WTC11 (cell line): ENCODE results near the gene UBE2V1.
"Not testable (repeated sequence)": the region's sequence is repeated elsewhere in the genome, so short reads cannot be mapped to it uniquely, and the experiment has no call there.

Experiments used
- AR ChIP-seq: fragments of 250-450 bp; sonication (Bioruptor Pico); IDR thresholded peaks from 2 replicates; pipeline ENCODE4 v1.9.0; 2021; ENCODE audit warnings: mild to moderate bottlenecking
- CREM ChIP-seq: sonication (generic); formaldehyde crosslinking; IDR thresholded peaks from 2 replicates; pipeline ENCODE4 v1.8.1; 2022; ENCODE audit warnings: mild to moderate bottlenecking, missing genetic modification reagents, moderate library complexity
- CTCF ChIP-seq: fragments of 200-600 bp; IDR thresholded peaks from 2 replicates; pipeline ENCODE4 v1.8.0; 2022; ENCODE audit warnings: antibody characterized with exemption
- E2F5 ChIP-seq: sonication (generic); formaldehyde crosslinking; IDR thresholded peaks from 2 replicates; pipeline ENCODE4 v1.8.1; 2022; ENCODE audit warnings: mild to moderate bottlenecking, moderate library complexity, missing genetic modification reagents
- SP1 ChIP-seq: sonication (generic); formaldehyde crosslinking; conservative IDR thresholded peaks from 2 replicates; pipeline ENCODE4 v1.8.1; 2022; ENCODE audit warnings: missing genetic modification reagents
- USF1 ChIP-seq: sonication (generic); formaldehyde crosslinking; IDR thresholded peaks from 2 replicates; pipeline ENCODE4 v1.8.0; 2022; ENCODE audit warnings: mild to moderate bottlenecking, missing genetic modification reagents

GRCh38 chr20:50135157-50135556 lies 22.2 kb upstream of the UBE2V1 start:
- not testable (repeated sequence) for TF ChIP-seq CTCF; CREM (CRISPR knock-in tag); USF1 (CRISPR knock-in tag); E2F5 (CRISPR knock-in tag); SP1 (CRISPR knock-in tag); AR (CRISPR knock-in tag)
